ENCODE measurements around the gene BEND6. TPM values are rescaled to one million over a fixed set of nuclear protein-coding genes. Genes with fewer than 3 reads are reported as not detected.

Gene BEND6
- total and polyA plus RNA-seq, 2 of the 13 experiments (the other 11 are each of a cell fraction or from before 2014, with no cell fraction given) = 0.20 to 0.21 TPM

DNA sequence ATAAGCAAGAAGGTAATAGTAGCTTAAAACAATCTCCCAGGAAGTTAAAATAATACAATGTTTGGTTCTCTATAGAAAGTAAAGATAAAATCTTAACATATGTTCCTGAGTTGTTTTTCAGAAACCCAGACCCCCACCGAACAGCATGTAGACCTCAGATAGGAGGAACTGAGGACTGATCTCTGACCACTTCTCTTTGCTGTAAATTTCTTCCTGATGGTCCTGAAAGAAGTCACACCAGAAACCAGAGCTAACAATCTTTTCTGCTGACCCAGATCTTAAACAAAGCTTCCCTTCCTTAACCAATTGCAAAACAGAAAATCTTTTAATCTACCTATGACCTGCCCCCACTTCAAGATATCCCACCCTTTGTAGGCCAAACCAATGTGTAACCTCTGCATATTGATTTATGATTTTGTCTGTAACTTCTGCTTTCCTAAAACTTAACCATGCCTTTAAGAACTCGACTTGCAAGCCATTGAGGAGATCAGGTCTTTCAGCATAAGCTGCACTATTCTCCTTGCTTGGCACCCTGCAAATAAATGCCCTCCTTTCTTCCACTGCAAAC, 21.9 kb upstream of the BEND6 start:
- Histone ChIP-seq H3K27ac (ENCODE audit: extremely low read length, insufficient read depth, low read length) (no peak overlapping the region), H3K9ac (ENCODE audit: insufficient read depth, low read depth, low read length) (no peak overlapping the region), H3K4me2 (ENCODE audit: low read depth, low read length) (no peak overlapping the region), H4K20me1 (ENCODE audit: insufficient read depth, low read length) (no peaks in the 10 kb centered on the region), H3K4me1 (ENCODE audit: insufficient read depth, low read length) (0 out of 2 replicates have a peak, but pooled peaks cover 4% of the 10 kb centered on the region), H3K79me2 (ENCODE audit: insufficient read depth, low read length) (no peaks in the 10 kb centered on the region), H3K27me3 (ENCODE audit: control insufficient read depth in 1 of 2, insufficient read depth in 2 of 2, low read length in 2 of 2) (no peaks in the 10 kb centered on the region), H3K9me3 (ENCODE audit: low read length) (no peaks in the 10 kb centered on the region), H3K4me3 (replicated peaks in 1 of 3; ENCODE audit: insufficient read depth in 1 of 3, low read depth in 2 of 3, low read length in 3 of 3) (no peak overlapping the region), H3K36me3 (replicated peaks in 1 of 2; ENCODE audit: control insufficient read depth in 1 of 2, insufficient read depth in 2 of 2, low read length in 2 of 2) (no peaks in the 10 kb centered on the region), H2AFZ (ENCODE audit: low read length) (no peak overlapping the region)
- 7% methylated on average over 2 of the region's 2 CpGs for WGBS (ENCODE audit: low lambda C conversion rate)
- ChIA-PET CTCF (ENCODE audit: low intra/inter-chr PET ratio, low total read pairs) (no interaction called here), POLR2A (no interaction called here)
- DNase-seq (ENCODE audit: low spot score) = no peak
- intact Hi-C loops (cut with micrococcal nuclease; ENCODE audit: unreplicated experiment) = no loop called here
- in situ Hi-C loops (cut with HindIII; ENCODE audit: extremely low pct_ligation_motif_present, low pct_unique_long_range_greater_than_20kb) = no loop called here
- ATAC-seq = no peak
- FAIRE-seq = no peak
- no TSS peak for BruUV-seq (replicated peaks)
- TF ChIP-seq RXRA (CRISPR knock-in tag; IDR thresholded peaks at IDR 0.05) (no peak), HCFC1 (IDR thresholded peaks at IDR 0.05; ENCODE audit: low read depth, low read length) (no peak), ZEB1 (IDR thresholded peaks at IDR 0.05; ENCODE audit: insufficient replicate concordance, low read depth) (no peak), MIXL1 (CRISPR knock-in tag; IDR thresholded peaks at IDR 0.05) (no peak), GFI1 (CRISPR knock-in tag; IDR thresholded peaks at IDR 0.05; ENCODE audit: borderline replicate concordance) (no peak), ZFX (CRISPR knock-in tag; IDR thresholded peaks at IDR 0.05; ENCODE audit: low read depth) (no peak), KDM3A (CRISPR knock-in tag; IDR thresholded peaks at IDR 0.05; ENCODE audit: low read depth) (no peak), ZNF260 (CRISPR knock-in tag; IDR thresholded peaks at IDR 0.05; ENCODE audit: borderline replicate concordance, low read depth) (no peak), KLF6 (CRISPR knock-in tag; IDR thresholded peaks at IDR 0.05) (no peak), SUZ12 (IDR thresholded peaks at IDR 0.05; ENCODE audit: low read depth, low read length) (no peak), TEAD2 (CRISPR knock-in tag; IDR thresholded peaks at IDR 0.05) (no peak), SIX1 (CRISPR knock-in tag; IDR thresholded peaks at IDR 0.05; ENCODE audit: borderline replicate concordance) (no peak)
- TF ChIP-seq, protein P1, sequence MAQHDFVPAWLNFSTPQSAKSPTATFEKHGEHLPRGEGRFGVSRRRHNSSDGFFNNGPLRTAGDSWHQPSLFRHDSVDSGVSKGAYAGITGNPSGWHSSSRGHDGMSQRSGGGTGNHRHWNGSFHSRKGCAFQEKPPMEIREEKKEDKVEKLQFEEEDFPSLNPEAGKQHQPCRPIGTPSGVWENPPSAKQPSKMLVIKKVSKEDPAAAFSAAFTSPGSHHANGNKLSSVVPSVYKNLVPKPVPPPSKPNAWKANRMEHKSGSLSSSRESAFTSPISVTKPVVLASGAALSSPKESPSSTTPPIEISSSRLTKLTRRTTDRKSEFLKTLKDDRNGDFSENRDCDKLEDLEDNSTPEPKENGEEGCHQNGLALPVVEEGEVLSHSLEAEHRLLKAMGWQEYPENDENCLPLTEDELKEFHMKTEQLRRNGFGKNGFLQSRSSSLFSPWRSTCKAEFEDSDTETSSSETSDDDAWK (CRISPR knock-in tag; IDR thresholded peaks at IDR 0.05) = no peak
- TF ChIP-seq, protein P2, sequence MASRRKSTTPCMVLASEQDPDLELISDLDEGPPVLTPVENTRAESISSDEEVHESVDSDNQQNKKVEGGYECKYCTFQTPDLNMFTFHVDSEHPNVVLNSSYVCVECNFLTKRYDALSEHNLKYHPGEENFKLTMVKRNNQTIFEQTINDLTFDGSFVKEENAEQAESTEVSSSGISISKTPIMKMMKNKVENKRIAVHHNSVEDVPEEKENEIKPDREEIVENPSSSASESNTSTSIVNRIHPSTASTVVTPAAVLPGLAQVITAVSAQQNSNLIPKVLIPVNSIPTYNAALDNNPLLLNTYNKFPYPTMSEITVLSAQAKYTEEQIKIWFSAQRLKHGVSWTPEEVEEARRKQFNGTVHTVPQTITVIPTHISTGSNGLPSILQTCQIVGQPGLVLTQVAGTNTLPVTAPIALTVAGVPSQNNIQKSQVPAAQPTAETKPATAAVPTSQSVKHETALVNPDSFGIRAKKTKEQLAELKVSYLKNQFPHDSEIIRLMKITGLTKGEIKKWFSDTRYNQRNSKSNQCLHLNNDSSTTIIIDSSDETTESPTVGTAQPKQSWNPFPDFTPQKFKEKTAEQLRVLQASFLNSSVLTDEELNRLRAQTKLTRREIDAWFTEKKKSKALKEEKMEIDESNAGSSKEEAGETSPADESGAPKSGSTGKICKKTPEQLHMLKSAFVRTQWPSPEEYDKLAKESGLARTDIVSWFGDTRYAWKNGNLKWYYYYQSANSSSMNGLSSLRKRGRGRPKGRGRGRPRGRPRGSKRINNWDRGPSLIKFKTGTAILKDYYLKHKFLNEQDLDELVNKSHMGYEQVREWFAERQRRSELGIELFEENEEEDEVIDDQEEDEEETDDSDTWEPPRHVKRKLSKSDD (CRISPR knock-in tag; IDR thresholded peaks at IDR 0.05; ENCODE audit: low read depth) = no peak
- TF ChIP-seq, protein P3, sequence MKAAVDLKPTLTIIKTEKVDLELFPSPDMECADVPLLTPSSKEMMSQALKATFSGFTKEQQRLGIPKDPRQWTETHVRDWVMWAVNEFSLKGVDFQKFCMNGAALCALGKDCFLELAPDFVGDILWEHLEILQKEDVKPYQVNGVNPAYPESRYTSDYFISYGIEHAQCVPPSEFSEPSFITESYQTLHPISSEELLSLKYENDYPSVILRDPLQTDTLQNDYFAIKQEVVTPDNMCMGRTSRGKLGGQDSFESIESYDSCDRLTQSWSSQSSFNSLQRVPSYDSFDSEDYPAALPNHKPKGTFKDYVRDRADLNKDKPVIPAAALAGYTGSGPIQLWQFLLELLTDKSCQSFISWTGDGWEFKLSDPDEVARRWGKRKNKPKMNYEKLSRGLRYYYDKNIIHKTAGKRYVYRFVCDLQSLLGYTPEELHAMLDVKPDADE (CRISPR knock-in tag; IDR thresholded peaks at IDR 0.05) = no peak
- TF ChIP-seq, protein P4, sequence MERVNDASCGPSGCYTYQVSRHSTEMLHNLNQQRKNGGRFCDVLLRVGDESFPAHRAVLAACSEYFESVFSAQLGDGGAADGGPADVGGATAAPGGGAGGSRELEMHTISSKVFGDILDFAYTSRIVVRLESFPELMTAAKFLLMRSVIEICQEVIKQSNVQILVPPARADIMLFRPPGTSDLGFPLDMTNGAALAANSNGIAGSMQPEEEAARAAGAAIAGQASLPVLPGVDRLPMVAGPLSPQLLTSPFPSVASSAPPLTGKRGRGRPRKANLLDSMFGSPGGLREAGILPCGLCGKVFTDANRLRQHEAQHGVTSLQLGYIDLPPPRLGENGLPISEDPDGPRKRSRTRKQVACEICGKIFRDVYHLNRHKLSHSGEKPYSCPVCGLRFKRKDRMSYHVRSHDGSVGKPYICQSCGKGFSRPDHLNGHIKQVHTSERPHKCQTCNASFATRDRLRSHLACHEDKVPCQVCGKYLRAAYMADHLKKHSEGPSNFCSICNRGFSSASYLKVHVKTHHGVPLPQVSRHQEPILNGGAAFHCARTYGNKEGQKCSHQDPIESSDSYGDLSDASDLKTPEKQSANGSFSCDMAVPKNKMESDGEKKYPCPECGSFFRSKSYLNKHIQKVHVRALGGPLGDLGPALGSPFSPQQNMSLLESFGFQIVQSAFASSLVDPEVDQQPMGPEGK (CRISPR knock-in tag; IDR thresholded peaks at IDR 0.05) = no peak
- TF ChIP-seq, protein P5, sequence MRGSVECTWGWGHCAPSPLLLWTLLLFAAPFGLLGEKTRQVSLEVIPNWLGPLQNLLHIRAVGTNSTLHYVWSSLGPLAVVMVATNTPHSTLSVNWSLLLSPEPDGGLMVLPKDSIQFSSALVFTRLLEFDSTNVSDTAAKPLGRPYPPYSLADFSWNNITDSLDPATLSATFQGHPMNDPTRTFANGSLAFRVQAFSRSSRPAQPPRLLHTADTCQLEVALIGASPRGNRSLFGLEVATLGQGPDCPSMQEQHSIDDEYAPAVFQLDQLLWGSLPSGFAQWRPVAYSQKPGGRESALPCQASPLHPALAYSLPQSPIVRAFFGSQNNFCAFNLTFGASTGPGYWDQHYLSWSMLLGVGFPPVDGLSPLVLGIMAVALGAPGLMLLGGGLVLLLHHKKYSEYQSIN (CRISPR knock-in tag; IDR thresholded peaks at IDR 0.05; ENCODE audit: borderline replicate concordance) = no peak
